Mucosa of stomach (tissue), 1 donor: ENCODE data around the gene ZC3H12D.

Experiments used
- H3K27me3 ChIP-seq: one replicate; pipeline ENCODE4 v1.7.0; 2013; ENCODE audit warnings: mild to moderate bottlenecking, low read length; ENCODE audit not compliant: control insufficient read depth, insufficient read depth
- H3K36me3 ChIP-seq: one replicate; pipeline ENCODE4 v1.7.0; 2013; ENCODE audit warnings: low read length; ENCODE audit not compliant: control insufficient read depth, insufficient read depth
- H3K4me1 ChIP-seq: one replicate; pipeline ENCODE4 v1.7.0; 2013; ENCODE audit warnings: mild to moderate bottlenecking, low read length; ENCODE audit not compliant: control insufficient read depth, insufficient read depth
- H3K4me3 ChIP-seq: one replicate; pipeline ENCODE4 v1.7.0; 2013; ENCODE audit warnings: low read length
- H3K9ac ChIP-seq: one replicate; pipeline ENCODE4 v1.7.0; 2013; ENCODE audit warnings: mild to moderate bottlenecking, low read length, moderate library complexity
- H3K9me3 ChIP-seq: one replicate; pipeline ENCODE4 v1.7.0; 2013; ENCODE audit warnings: mild to moderate bottlenecking, low read length, moderate library complexity; ENCODE audit not compliant: control insufficient read depth
- donor health status: Pancreatic carcinoma.

The ZC3H12D gene

GRCh38 chr6:149484733-149485700, at the start of gene ZC3H12D:
Gene ZC3H12D (minus strand): TSS chr6:149485014. CDS start chr6:149474543, 10,471 bp downstream.
- no peaks in the 10 kb centered on the region for H3K9me3 ChIP-seq
- H3K9ac ChIP-seq: peak within 1 kb of the TSS; percentile 49
- peaks cover 42% of the 10 kb centered on the region for H3K4me1 ChIP-seq
- no peaks in the 10 kb centered on the region for H3K36me3 ChIP-seq
- H3K27me3 ChIP-seq: no peaks in the 10 kb centered on the region
- peak within 1 kb of the TSS; percentile 20 for H3K4me3 ChIP-seq

DNA sequence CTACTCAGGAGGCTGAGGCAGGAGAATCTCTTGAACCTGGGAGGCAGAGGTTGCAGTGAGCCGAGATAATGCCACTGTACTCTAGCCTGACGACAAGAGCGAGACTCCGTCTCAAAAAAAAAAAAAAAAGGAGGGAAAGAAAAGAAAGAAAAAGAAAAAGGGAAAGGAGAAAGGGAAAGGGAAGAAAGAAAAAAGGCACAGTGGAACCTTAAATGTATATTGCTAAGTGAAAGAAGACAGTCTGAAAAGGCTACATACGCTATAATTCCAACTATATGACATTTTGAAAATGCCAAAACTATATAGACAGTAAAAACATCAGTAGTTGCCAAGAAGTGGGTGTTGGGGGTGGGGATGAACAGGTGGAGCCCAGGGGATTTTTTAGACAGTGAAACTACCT, 44.8 kb upstream of the ZC3H12D start:
- Histone ChIP-seq H3K9me3 (no peaks in the 10 kb centered on the region), H3K27me3 (no peaks in the 10 kb centered on the region), H3K4me1 (no peaks in the 10 kb centered on the region), H3K9ac (no peak overlapping the region), H3K4me3 (no peak overlapping the region), H3K36me3 (no peaks in the 10 kb centered on the region)

GRCh38 chr6:149515494-149515893, 30.7 kb upstream of the ZC3H12D start:
- Histone ChIP-seq H3K9ac (no peak overlapping the region), H3K4me1 (peaks cover 5% of the 10 kb centered on the region), H3K36me3 (peaks cover 4% of the 10 kb centered on the region), H3K27me3 (no peaks in the 10 kb centered on the region), H3K9me3 (no peaks in the 10 kb centered on the region), H3K4me3 (no peak overlapping the region)

DNA sequence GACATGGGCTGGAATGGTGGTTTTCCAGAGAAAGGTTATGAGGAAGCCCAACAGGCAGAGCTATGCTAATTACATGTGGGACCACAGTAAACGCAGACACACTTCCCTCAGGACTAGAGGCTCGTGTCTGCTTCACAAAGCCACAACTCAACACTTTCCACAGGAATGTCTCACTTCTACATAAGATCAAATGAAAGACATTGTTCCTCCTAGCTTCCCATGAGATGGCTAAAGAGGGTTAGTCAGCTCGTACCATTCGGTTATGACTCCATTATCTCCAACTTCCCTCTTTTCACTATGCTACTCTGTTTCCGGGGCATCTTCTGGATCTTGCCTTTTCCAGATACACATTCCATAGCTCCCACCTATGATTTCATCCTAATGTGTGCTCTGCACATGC, 29.1 kb upstream of the ZC3H12D start:
- Histone ChIP-seq H3K9ac (no peak overlapping the region), H3K27me3 (no peaks in the 10 kb centered on the region), H3K4me1 (peaks cover 5% of the 10 kb centered on the region), H3K4me3 (no peak overlapping the region), H3K9me3 (no peaks in the 10 kb centered on the region), H3K36me3 (peaks cover 4% of the 10 kb centered on the region)

DNA sequence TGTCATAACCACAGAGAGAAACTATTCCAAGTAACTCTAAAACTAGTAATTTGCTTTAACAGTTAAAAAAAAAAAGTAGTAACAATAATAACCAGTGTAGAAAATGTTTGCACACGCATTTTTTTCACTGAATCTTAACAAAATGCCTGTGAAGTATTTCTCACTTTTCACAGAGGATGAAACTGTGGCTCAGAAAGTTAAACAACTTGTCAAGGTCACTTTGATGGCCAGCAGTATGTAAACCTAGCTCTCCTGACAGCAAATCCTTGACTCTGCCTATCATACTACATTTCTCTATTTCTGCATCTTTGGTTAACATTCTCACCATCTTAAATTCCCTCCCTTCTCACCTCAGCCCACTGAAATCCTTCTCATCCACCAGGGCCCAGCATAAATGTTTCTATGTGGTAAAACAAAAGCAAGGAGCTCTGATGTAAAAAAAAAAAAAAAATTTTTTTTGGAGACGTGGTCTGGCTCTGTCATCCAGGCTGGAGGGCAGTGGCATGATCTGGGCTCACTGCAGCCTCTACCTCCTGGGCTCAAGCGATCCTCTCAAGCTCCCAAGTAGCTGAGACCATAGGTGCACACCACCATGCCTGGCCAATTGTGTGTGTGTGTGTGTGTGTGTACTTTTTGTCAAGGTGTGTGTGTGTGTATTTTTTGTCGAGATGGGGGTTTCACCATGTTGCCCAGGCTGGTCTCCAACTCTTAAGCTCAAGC, 26.1 kb upstream of the ZC3H12D start:
- no peaks in the 10 kb centered on the region for H3K27me3 ChIP-seq
- H3K9ac ChIP-seq: no peak overlapping the region
- no peaks in the 10 kb centered on the region for H3K9me3 ChIP-seq

DNA sequence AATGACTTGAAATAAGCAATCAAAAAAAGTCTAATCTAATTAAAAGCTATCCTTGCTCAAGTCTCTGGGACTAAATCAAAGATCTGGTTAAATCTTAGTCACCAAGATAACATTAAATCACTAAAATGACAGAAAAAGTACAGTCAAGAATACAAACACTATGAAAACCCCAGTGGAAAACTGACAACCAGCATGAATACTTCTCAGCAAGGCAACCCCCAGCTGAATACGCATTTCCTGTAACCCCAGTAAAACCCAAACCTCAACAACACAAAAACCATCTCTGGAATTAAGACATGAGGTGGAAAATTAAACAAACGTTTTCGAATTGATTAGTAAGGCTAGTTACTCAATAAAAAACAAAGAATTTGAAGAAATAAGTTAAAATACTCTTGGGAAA, 23.7 kb upstream of the ZC3H12D start:
- Histone ChIP-seq H3K36me3 (no peaks in the 10 kb centered on the region), H3K9ac (no peak overlapping the region), H3K9me3 (no peaks in the 10 kb centered on the region), H3K27me3 (no peaks in the 10 kb centered on the region), H3K4me1 (no peaks in the 10 kb centered on the region), H3K4me3 (no peak overlapping the region)

More for the DNA sequence above, 26.1 kb upstream of the ZC3H12D start:
- Histone ChIP-seq H3K4me3 (no peak overlapping the region), H3K36me3 (no peaks in the 10 kb centered on the region), H3K4me1 (no peaks in the 10 kb centered on the region)

GRCh38 chr6:149503872-149504271, 19.1 kb upstream of the ZC3H12D start:
- Histone ChIP-seq H3K36me3 (no peaks in the 10 kb centered on the region), H3K9me3 (no peaks in the 10 kb centered on the region), H3K9ac (no peak overlapping the region), H3K4me3 (no peak overlapping the region), H3K4me1 (peaks cover 5% of the 10 kb centered on the region), H3K27me3 (no peaks in the 10 kb centered on the region)

DNA sequence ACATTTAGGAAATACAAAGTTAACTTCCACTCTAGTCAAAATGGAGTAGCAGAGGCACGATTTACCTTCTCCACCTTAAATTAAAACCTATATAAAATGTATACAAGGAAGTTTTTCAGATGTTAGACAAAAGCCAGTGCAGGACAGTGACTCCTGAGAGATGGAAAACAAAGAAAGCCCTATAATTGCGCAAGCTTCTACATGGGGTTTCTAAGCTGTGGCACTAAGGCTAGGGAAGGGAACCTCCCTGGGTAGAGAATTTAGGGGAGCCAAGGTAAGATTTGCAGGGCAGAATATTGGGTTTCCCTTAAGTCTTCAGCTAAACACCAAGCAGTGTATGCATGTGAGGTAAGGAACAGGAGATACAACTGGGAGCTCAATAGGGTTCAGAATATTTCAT, 18.5 kb upstream of the ZC3H12D start:
- no peaks in the 10 kb centered on the region for H3K9me3 ChIP-seq
- H3K4me1 ChIP-seq: peaks cover 10% of the 10 kb centered on the region
- H3K4me3 ChIP-seq: no peak overlapping the region
- H3K27me3 ChIP-seq: no peaks in the 10 kb centered on the region
- H3K36me3 ChIP-seq: no peaks in the 10 kb centered on the region
- H3K9ac ChIP-seq: no peak overlapping the region

GRCh38 chr6:149501768-149502167, 17.0 kb upstream of the ZC3H12D start:
- H3K36me3 ChIP-seq: no peaks in the 10 kb centered on the region
- H3K4me3 ChIP-seq: no peak overlapping the region
- no peaks in the 10 kb centered on the region for H3K27me3 ChIP-seq

DNA sequence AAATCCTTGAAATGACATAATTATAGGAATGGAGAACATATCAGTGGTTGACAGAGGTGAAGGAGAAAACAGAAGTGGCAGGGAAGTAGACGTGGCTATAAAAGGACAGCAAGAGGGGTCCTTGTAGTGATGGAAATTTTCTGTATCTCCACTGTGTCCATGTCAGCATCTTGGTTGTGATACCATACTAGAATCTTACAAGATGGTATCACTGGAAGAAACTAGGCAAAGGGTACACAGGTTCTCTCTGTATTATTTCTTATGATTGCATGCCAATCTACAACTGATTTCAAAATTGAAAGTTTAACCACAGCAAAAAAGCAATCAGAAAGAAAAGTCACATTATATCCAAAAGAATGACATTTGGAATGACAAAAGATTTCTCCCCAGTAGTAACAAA, 16.4 kb upstream of the ZC3H12D start:
- H3K9ac ChIP-seq: no peak overlapping the region
- peaks cover 10% of the 10 kb centered on the region for H3K4me1 ChIP-seq

More at GRCh38 chr6:149501768-149502167, 17.0 kb upstream of the ZC3H12D start:
- Histone ChIP-seq H3K4me1 (peaks cover 10% of the 10 kb centered on the region), H3K9me3 (no peaks in the 10 kb centered on the region), H3K9ac (no peak overlapping the region)

DNA sequence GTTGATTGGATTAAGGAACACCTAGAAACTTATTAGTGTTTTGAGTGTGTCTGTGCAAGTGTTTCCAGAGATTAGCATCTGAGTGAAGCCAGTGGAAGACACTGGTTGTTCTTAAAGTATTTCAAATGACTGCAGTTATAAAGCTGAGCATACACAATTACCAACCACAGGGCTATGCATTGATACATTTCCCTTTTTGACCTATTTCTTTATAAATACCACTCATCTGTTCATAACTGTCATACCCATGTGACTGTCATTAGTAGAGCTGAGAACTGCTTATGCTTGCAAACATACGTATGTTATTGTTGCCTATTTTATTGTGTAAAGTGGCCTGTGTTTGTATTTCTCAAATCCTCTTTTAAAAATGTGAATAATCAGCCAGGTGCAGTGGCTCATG, 15.3 kb upstream of the ZC3H12D start:
- H3K27me3 ChIP-seq: no peaks in the 10 kb centered on the region
- H3K9me3 ChIP-seq: no peaks in the 10 kb centered on the region
- no peaks in the 10 kb centered on the region for H3K36me3 ChIP-seq
- no peak overlapping the region for H3K4me3 ChIP-seq
- H3K9ac ChIP-seq: no peak overlapping the region
- H3K4me1 ChIP-seq: peaks cover 10% of the 10 kb centered on the region

More for the DNA sequence above, 16.4 kb upstream of the ZC3H12D start:
- Histone ChIP-seq H3K9me3 (no peaks in the 10 kb centered on the region), H3K4me3 (no peak overlapping the region), H3K27me3 (no peaks in the 10 kb centered on the region), H3K36me3 (no peaks in the 10 kb centered on the region)

DNA sequence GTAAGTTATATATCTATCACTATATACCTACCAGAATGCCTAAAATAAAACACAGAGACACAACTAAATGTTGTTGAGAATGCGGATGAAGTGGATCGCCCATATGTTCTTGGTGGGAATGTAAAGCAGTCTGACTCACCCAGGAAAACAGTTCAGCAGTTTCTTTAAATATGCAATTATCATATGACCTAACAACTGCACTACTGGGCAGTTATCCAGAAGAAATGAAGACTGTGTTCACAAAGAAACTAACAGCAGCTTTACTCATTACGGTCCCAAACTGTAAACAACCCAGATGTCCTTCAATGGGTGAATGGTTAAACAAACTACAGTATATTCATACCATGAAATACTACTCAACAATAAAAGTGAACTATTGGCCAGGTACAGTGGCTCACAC, 14.3 kb upstream of the ZC3H12D start:
- Histone ChIP-seq H3K4me3 (no peak overlapping the region), H3K9me3 (no peaks in the 10 kb centered on the region), H3K9ac (no peak overlapping the region)

More for the DNA sequence above, 14.3 kb upstream of the ZC3H12D start:
- Histone ChIP-seq H3K4me1 (peaks cover 10% of the 10 kb centered on the region), H3K27me3 (no peaks in the 10 kb centered on the region), H3K36me3 (no peaks in the 10 kb centered on the region)
